GM06990 (cell line): ENCODE measurements around the gene CLEC4G.

Experiments
- DNase-seq: peaks from one replicate; pipeline ENCODE4 v3.0.0-alpha.2; 2011; ENCODE audit not compliant: insufficient read length; ENCODE audit errors: extremely low read depth
- H3K27me3 ChIP-seq: replicated peaks from 2 replicates; pipeline ENCODE4 v1.6.0; 2011; ENCODE audit warnings: low read length; ENCODE audit not compliant: control insufficient read depth, insufficient read depth
- H3K36me3 ChIP-seq: 2 replicates; pipeline ENCODE4 v1.5.1; 2011; ENCODE audit warnings: low read length; ENCODE audit not compliant: control insufficient read depth, insufficient read depth
- H3K4me3 ChIP-seq: replicated peaks from 2 replicates; pipeline ENCODE4 v1.5.1; 2011; ENCODE audit warnings: low read depth, mild to moderate bottlenecking, control low read depth, low read length
- CTCF ChIP-seq: IDR thresholded peaks from 2 replicates; pipeline ENCODE4 v1.5.1; 2011; ENCODE audit warnings: low read length, control low read depth, mild to moderate bottlenecking, inconsistent platforms; ENCODE audit not compliant: insufficient read depth, poor library complexity, severe bottlenecking

The CLEC4G gene

DNA sequence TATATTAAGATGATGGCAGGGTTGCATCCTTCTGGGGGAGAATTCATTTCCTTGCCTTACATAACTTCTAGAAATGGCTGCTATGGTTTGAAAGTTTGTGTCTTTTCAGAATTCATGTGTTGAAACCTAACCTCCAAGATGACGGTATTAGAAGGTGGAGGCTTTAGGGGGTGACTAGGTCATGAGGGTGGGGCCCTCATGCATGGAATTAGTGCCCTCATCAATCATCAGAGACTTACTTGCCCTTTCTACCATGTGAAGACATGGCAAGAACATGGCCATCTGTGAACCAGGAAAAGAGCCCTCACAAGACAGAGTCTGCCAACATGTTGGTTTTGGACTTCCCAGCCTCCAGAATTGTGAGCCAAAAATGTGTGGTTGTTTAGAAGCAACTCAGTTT is 15.1 kb downstream of the CLEC4G start:
- Histone ChIP-seq H3K27me3 (no peaks in the 10 kb centered on the region), H3K36me3 (no peaks in the 10 kb centered on the region), H3K4me3 (no peak overlapping the region)
- DNase-seq = no peak
- no peak for TF ChIP-seq CTCF

GRCh38 chr19:7715671-7716070 is 16.2 kb downstream of the CLEC4G start:
- H3K36me3 ChIP-seq = no peaks in the 10 kb centered on the region
- DNase-seq = no peak
- H3K27me3 ChIP-seq = no peaks in the 10 kb centered on the region
- H3K4me3 ChIP-seq = no peak overlapping the region
- no peak for TF ChIP-seq CTCF

- Histone ChIP-seq H3K27me3 (no peaks in the 10 kb centered on the region), H3K36me3 (no peaks in the 10 kb centered on the region), H3K4me3 (no peak overlapping the region)
- no peak for TF ChIP-seq CTCF
- DNase-seq = no peak
These were observed 21.3 kb downstream of the CLEC4G start for GRCh38 chr19:7710616-7711015.

DNA sequence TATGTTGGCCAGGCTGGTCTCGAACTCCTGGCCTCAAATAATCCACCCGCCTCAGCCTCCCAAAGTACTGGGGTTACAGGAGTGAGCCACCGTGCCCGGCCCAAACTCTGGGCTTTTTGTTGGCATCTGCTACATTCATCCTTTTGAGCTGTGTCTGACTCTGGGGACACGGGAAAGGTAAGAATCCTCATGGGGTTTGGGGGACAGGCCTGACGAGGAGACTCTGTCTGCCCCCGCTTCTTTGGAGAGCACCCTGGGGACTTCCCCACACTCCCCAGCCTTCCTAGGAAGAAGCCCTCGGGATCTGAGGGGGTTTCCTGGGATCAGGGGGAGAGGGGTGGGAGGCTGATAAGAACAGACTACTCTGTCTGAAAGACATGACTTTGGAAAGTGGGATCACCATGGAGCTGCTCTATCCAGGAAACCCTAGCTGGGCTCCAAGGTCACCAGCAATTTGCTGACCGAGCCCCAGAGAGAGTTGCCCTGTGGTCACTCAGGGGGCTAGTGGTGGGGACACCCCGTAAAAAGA is 21.9 kb downstream of the CLEC4G start:
- no peaks in the 10 kb centered on the region for H3K27me3 ChIP-seq
- TF ChIP-seq CTCF = no peak

DNA sequence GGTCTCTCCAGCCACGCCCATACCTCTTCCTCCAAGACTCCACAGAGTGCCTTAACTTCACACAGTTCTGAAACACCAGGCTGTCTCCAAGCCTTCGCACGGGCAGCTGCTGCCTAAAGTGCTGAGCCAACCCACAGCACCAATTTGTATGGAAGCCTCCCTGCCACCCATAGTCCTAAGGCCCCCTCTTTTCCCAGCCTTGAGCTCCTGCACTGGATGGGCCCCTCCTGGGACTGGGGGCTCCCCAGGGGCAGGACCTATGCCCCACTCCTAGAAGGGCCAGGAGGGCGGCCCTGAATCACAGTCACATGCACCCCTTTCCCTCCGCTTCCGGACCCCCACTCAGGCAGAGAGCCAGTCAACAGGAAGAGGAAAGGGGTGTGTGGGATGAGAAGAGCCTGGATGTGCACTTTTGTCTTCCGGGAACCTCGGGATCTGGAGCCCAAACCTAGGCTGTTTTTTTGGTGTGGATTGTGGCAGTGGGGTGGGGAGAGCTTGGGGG is 24.9 kb downstream of the CLEC4G start:
- H3K27me3 ChIP-seq = no peaks in the 10 kb centered on the region

More for the DNA sequence above, 21.9 kb downstream of the CLEC4G start:
- Histone ChIP-seq H3K4me3 (no peak overlapping the region), H3K36me3 (no peaks in the 10 kb centered on the region)
- no peak for DNase-seq

More for the DNA sequence above, 24.9 kb downstream of the CLEC4G start:
- TF ChIP-seq CTCF = no peak
- no peak for DNase-seq
- H3K4me3 ChIP-seq = no peak overlapping the region
- no peaks in the 10 kb centered on the region for H3K36me3 ChIP-seq
